Nephron (organoid): Measurements from ENCODE around the gene PDSS1.
A peak's percentile ranks its signal among the peaks of the same experiment; 100 is the strongest.

Experiments used
- H3K27ac Mint-ChIP-seq, 3 experiments: 2 replicates each; pipeline ENCODE4 v1.8.0; 2020; ENCODE audit warnings: mixed read lengths in 3 of 3, mild to moderate bottlenecking in 2 of 3, moderate library complexity in 1 of 3
- H3K27me3 Mint-ChIP-seq: 2 replicates; pipeline ENCODE4 v1.8.0; 2021; ENCODE audit warnings: low read depth, mild to moderate bottlenecking, moderate library complexity, mixed read lengths
- H3K36me3 Mint-ChIP-seq: 2 replicates; pipeline ENCODE4 v1.8.0; 2020; ENCODE audit warnings: low read depth, mixed read lengths
- H3K4me1 Mint-ChIP-seq: 2 replicates; pipeline ENCODE4 v1.8.0; 2020; ENCODE audit warnings: mixed read lengths
- H3K4me3 Mint-ChIP-seq, 3 experiments: 2 replicates each; pipeline ENCODE4 v1.8.0; 2020; ENCODE audit warnings: mild to moderate bottlenecking in 3 of 3, mixed read lengths in 3 of 3, moderate library complexity in 2 of 3
- H3K9me3 Mint-ChIP-seq: 2 replicates; pipeline ENCODE4 v1.8.0; 2020; ENCODE audit warnings: mixed read lengths
- CTCF ChIP-seq, 3 experiments: fragments of 200-600 bp; sonication (generic); IDR thresholded peaks; one replicate each; pipeline ENCODE4 v1.5.0; 2021; ENCODE audit warnings: antibody characterized with exemption in 3 of 3; ENCODE audit not compliant: unreplicated experiment in 3 of 3

Gene PDSS1

GRCh38 chr10:26703096-26703495 is 5.6 kb downstream of the PDSS1 start:
- H3K27me3 Mint-ChIP-seq = no peaks in the 10 kb centered on the region
- peak overlapping the region; percentile 37 to 69 (median 64) for H3K27ac Mint-ChIP-seq
- no peak for TF ChIP-seq CTCF (IDR thresholded peaks at IDR 0.05; ENCODE audit: unreplicated experiment in 3 of 3)
- H3K9me3 Mint-ChIP-seq = no peaks in the 10 kb centered on the region
- peak overlapping the region in 1 of 3 experiments; percentile 11 for H3K4me3 Mint-ChIP-seq
- H3K36me3 Mint-ChIP-seq = peaks cover 43% of the 10 kb centered on the region
- peaks cover 15% of the 10 kb centered on the region for H3K4me1 Mint-ChIP-seq

GRCh38 chr10:26703974-26704373 is 6.5 kb downstream of the PDSS1 start:
- H3K9me3 Mint-ChIP-seq = no peaks in the 10 kb centered on the region
- peaks cover 49% of the 10 kb centered on the region for H3K36me3 Mint-ChIP-seq
- H3K4me3 Mint-ChIP-seq = no peak overlapping the region
- H3K27ac Mint-ChIP-seq = no peak overlapping the region
- H3K4me1 Mint-ChIP-seq = peaks cover 10% of the 10 kb centered on the region
- TF ChIP-seq CTCF (IDR thresholded peaks at IDR 0.05; ENCODE audit: unreplicated experiment in 3 of 3) = no peak
- no peaks in the 10 kb centered on the region for H3K27me3 Mint-ChIP-seq

GRCh38 chr10:26706206-26706605 is 8.7 kb downstream of the PDSS1 start:
- Mint-ChIP-seq H3K9me3 (no peaks in the 10 kb centered on the region), H3K4me1 (peaks cover 4% of the 10 kb centered on the region), H3K27me3 (no peaks in the 10 kb centered on the region), H3K4me3 (no peak overlapping the region), H3K27ac (peak overlapping the region; percentile 31 to 66 (median 49)), H3K36me3 (peaks cover 47% of the 10 kb centered on the region)
- no peak for TF ChIP-seq CTCF (IDR thresholded peaks at IDR 0.05; ENCODE audit: unreplicated experiment in 3 of 3)

- Mint-ChIP-seq H3K27me3 (no peaks in the 10 kb centered on the region), H3K27ac (peak overlapping the region in 1 of 3 experiments; percentile 31), H3K4me1 (peaks cover 4% of the 10 kb centered on the region), H3K36me3 (peaks cover 47% of the 10 kb centered on the region), H3K9me3 (no peaks in the 10 kb centered on the region), H3K4me3 (no peak overlapping the region)
- no peak for TF ChIP-seq CTCF (IDR thresholded peaks at IDR 0.05; ENCODE audit: unreplicated experiment in 3 of 3)
Observed at GRCh38 chr10:26706936-26707335, 9.4 kb downstream of the PDSS1 start.

DNA sequence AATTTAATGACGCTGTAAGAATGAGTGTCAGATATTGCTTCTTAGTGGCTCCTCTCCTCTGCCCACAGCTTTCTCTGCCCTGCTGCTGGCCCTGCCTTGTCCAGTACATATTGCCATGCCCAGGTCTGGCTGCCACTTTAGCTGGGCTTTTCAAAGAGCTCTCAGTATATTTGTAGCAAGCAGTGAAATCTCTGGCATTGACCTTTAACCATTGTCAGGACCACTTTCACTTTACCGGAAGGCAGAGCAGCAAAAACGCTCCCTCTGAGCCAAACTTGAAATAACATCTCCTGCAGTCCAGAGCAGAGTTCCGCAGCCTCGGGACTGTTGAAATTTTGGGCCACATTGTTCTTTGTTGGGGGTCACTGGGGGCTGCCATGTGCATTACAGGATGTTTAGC is 13.8 kb downstream of the PDSS1 start:
- no peak overlapping the region for H3K4me3 Mint-ChIP-seq
- no peak for TF ChIP-seq CTCF (IDR thresholded peaks at IDR 0.05; ENCODE audit: unreplicated experiment in 3 of 3)

GRCh38 chr10:26714415-26715136 is 17.1 kb downstream of the PDSS1 start:
- peak overlapping the region in 1 of 3 experiments; percentile 57 for H3K27ac Mint-ChIP-seq
- no peaks in the 10 kb centered on the region for H3K27me3 Mint-ChIP-seq
- H3K9me3 Mint-ChIP-seq = no peaks in the 10 kb centered on the region
- no peak for TF ChIP-seq CTCF (IDR thresholded peaks at IDR 0.05; ENCODE audit: unreplicated experiment in 3 of 3)
- peaks cover 29% of the 10 kb centered on the region for H3K36me3 Mint-ChIP-seq
- no peaks in the 10 kb centered on the region for H3K4me1 Mint-ChIP-seq
- H3K4me3 Mint-ChIP-seq = no peak overlapping the region

More for the DNA sequence above, 13.8 kb downstream of the PDSS1 start:
- Mint-ChIP-seq H3K4me1 (no peaks in the 10 kb centered on the region), H3K36me3 (peaks cover 43% of the 10 kb centered on the region), H3K9me3 (no peaks in the 10 kb centered on the region), H3K27me3 (no peaks in the 10 kb centered on the region), H3K27ac (no peak overlapping the region)
